GM13976 (cell line): ENCODE results near the gene IGFL2.
"Not testable (repeated sequence)": the region's sequence is repeated elsewhere in the genome, so short reads cannot be mapped to it uniquely, and the experiment has no call there.

Source experiments
- DNase-seq: peaks from one replicate; pipeline ENCODE4 v3.0.0; 2012; ENCODE audit warnings: low spot score
- CTCF ChIP-seq: IDR thresholded peaks from 2 replicates; pipeline ENCODE4 v1.5.1; 2012; ENCODE audit warnings: borderline replicate concordance, mild to moderate bottlenecking; ENCODE audit not compliant: insufficient read depth; ENCODE audit errors: extremely low read depth, missing control alignments, control extremely low read depth
- in situ Hi-C: fragments of 300-500 bp; cut with MboI; formaldehyde crosslinking; loops from one replicate; pipeline ENCODE4 v1.12.0; 2022; ENCODE audit warnings: low sequenced_read_pairs, mixed read lengths, inconsistent platforms; ENCODE audit not compliant: unreplicated experiment

IGFL2 gene

GRCh38 chr19:46206176-46206575 lies 58.1 kb downstream of the IGFL2 start:
- DNase-seq: no peak

GRCh38 chr19:46206682-46207081 lies 58.6 kb downstream of the IGFL2 start:
- no peak for TF ChIP-seq CTCF
- DNase-seq: no peak
- in situ Hi-C loops: no loop called here

More at GRCh38 chr19:46206176-46206575, 58.1 kb downstream of the IGFL2 start:
- in situ Hi-C loops: no loop called here
- no peak for TF ChIP-seq CTCF

GRCh38 chr19:46207858-46208257 lies 59.8 kb downstream of the IGFL2 start:
- in situ Hi-C loops, DNase-seq: not testable (repeated sequence)

GRCh38 chr19:46209051-46209450 lies 61.0 kb downstream of the IGFL2 start:
- in situ Hi-C loops: no loop called here
- no peak for TF ChIP-seq CTCF
- DNase-seq: no peak

- DNase-seq: no peak
- no peak for TF ChIP-seq CTCF
- in situ Hi-C loops: no loop called here
These were observed 61.4 kb downstream of the IGFL2 start for GRCh38 chr19:46209472-46209871.

GRCh38 chr19:46210669-46211068 lies 62.6 kb downstream of the IGFL2 start:
- no peak for TF ChIP-seq CTCF
- no peak for DNase-seq
- in situ Hi-C loops: no loop called here
